Activated T-helper 1 cell treated with anti-CD3 and anti-CD28 coated beads, Interleukin-12 subunit alpha, Interleukin-12 subunit beta, Interleukin-2, Interleukin-4 antibody, amounts not matched to agents 30 ng/mL and 10 ng/mL and 1 ng/mL, durations not matched to agents 14 hours and 24 hours and 36 hours (primary cell): Measurements from ENCODE around the gene SEMA5A. TPM values are rescaled to one million over a fixed set of nuclear protein-coding genes. Genes with fewer than 3 reads are reported as not detected.

Experiments used
- DNase-seq: peaks from one replicate; pipeline ENCODE4 v3.0.0; 2021; ENCODE audit warnings: low spot score
- H3K27ac Mint-ChIP-seq: one replicate; pipeline ENCODE4 v1.8.0; 2021; ENCODE audit warnings: mild to moderate bottlenecking, mixed read lengths
- H3K27me3 Mint-ChIP-seq: one replicate; pipeline ENCODE4 v1.8.0; 2022; ENCODE audit warnings: mild to moderate bottlenecking, moderate library complexity, mixed read lengths; ENCODE audit not compliant: insufficient read depth
- H3K36me3 Mint-ChIP-seq: one replicate; pipeline ENCODE4 v1.8.0; 2021; ENCODE audit warnings: low read depth, mixed read lengths
- H3K4me1 Mint-ChIP-seq: one replicate; pipeline ENCODE4 v1.8.0; 2021; ENCODE audit warnings: low read depth, mixed read lengths
- H3K4me3 Mint-ChIP-seq: one replicate; pipeline ENCODE4 v1.8.0; 2021; ENCODE audit warnings: mild to moderate bottlenecking, moderate library complexity, mixed read lengths
- H3K9me3 Mint-ChIP-seq: one replicate; pipeline ENCODE4 v1.8.0; 2021; ENCODE audit warnings: mixed read lengths
- intact Hi-C: fragments of 100-400 bp; cut with micrococcal nuclease; formaldehyde crosslinking; loops from one replicate; pipeline ENCODE4 v1.15.1; 2024
- total RNA-seq: library from RNA; stranded (reverse); gene quantifications from 2 replicates; pipeline ENCODE4 v1.2.3, GENCODE V29; 2022

Gene SEMA5A
- total RNA-seq, 1 donor from 2014 or later = not detected

- intact Hi-C loops = no loop called here
- Mint-ChIP-seq H3K27ac (no peak overlapping the region), H3K4me1 (no peaks in the 10 kb centered on the region), H3K27me3 (no peaks in the 10 kb centered on the region), H3K9me3 (no peaks in the 10 kb centered on the region), H3K4me3 (no peak overlapping the region), H3K36me3 (no peaks in the 10 kb centered on the region)
- no peak for DNase-seq
Observed at GRCh38 chr5:9245071-9245470, 300.8 kb downstream of the SEMA5A start.

GRCh38 chr5:9244417-9244816 lies 301.5 kb downstream of the SEMA5A start:
- Mint-ChIP-seq H3K27ac (no peak overlapping the region), H3K36me3 (no peaks in the 10 kb centered on the region), H3K4me3 (no peak overlapping the region), H3K27me3 (no peaks in the 10 kb centered on the region), H3K4me1 (no peaks in the 10 kb centered on the region), H3K9me3 (no peaks in the 10 kb centered on the region)
- intact Hi-C loops = no loop called here
- DNase-seq = no peak

- Mint-ChIP-seq H3K9me3 (no peaks in the 10 kb centered on the region), H3K36me3 (no peaks in the 10 kb centered on the region), H3K4me1 (no peaks in the 10 kb centered on the region), H3K4me3 (no peak overlapping the region), H3K27me3 (no peaks in the 10 kb centered on the region), H3K27ac (no peak overlapping the region)
- intact Hi-C loops = no loop called here
- DNase-seq = no peak
Observed at GRCh38 chr5:9241479-9242305, 304.2 kb downstream of the SEMA5A start.

- DNase-seq = no peak
- no peaks in the 10 kb centered on the region for H3K4me1 Mint-ChIP-seq
- H3K36me3 Mint-ChIP-seq = no peaks in the 10 kb centered on the region
- H3K4me3 Mint-ChIP-seq = no peak overlapping the region
- H3K9me3 Mint-ChIP-seq = no peaks in the 10 kb centered on the region
- intact Hi-C loops = no loop called here
- no peaks in the 10 kb centered on the region for H3K27me3 Mint-ChIP-seq
- H3K27ac Mint-ChIP-seq = no peak overlapping the region
Observed at GRCh38 chr5:9240431-9240830, 305.4 kb downstream of the SEMA5A start.

- no peak overlapping the region for H3K27ac Mint-ChIP-seq
- no peaks in the 10 kb centered on the region for H3K27me3 Mint-ChIP-seq
- H3K9me3 Mint-ChIP-seq = no peaks in the 10 kb centered on the region
- H3K4me3 Mint-ChIP-seq = no peak overlapping the region
- DNase-seq = no peak
- no peaks in the 10 kb centered on the region for H3K36me3 Mint-ChIP-seq
- H3K4me1 Mint-ChIP-seq = no peaks in the 10 kb centered on the region
- intact Hi-C loops = no loop called here
Observed at GRCh38 chr5:9239626-9240025, 306.2 kb downstream of the SEMA5A start.

GRCh38 chr5:9239071-9239470 lies 306.8 kb downstream of the SEMA5A start:
- no peak overlapping the region for H3K4me3 Mint-ChIP-seq
- no peak for DNase-seq
- H3K4me1 Mint-ChIP-seq = no peaks in the 10 kb centered on the region
- H3K9me3 Mint-ChIP-seq = no peaks in the 10 kb centered on the region
- H3K27me3 Mint-ChIP-seq = no peaks in the 10 kb centered on the region
- H3K27ac Mint-ChIP-seq = no peak overlapping the region
- no peaks in the 10 kb centered on the region for H3K36me3 Mint-ChIP-seq
- intact Hi-C loops = no loop called here

GRCh38 chr5:9233712-9234111 lies 312.2 kb downstream of the SEMA5A start:
- intact Hi-C loops = no loop called here
- H3K9me3 Mint-ChIP-seq = no peaks in the 10 kb centered on the region
- H3K4me3 Mint-ChIP-seq = no peak overlapping the region
- DNase-seq = no peak
- no peaks in the 10 kb centered on the region for H3K27me3 Mint-ChIP-seq
- no peak overlapping the region for H3K27ac Mint-ChIP-seq
- H3K36me3 Mint-ChIP-seq = no peaks in the 10 kb centered on the region
- H3K4me1 Mint-ChIP-seq = no peaks in the 10 kb centered on the region

- DNase-seq = no peak
- H3K4me3 Mint-ChIP-seq = no peak overlapping the region
- no peaks in the 10 kb centered on the region for H3K4me1 Mint-ChIP-seq
- intact Hi-C loops = no loop called here
- peaks cover 3% of the 10 kb centered on the region for H3K9me3 Mint-ChIP-seq
- H3K36me3 Mint-ChIP-seq = no peaks in the 10 kb centered on the region
- no peaks in the 10 kb centered on the region for H3K27me3 Mint-ChIP-seq
- H3K27ac Mint-ChIP-seq = no peak overlapping the region
Observed at GRCh38 chr5:9233035-9233434, 312.8 kb downstream of the SEMA5A start.

- Mint-ChIP-seq H3K36me3 (no peaks in the 10 kb centered on the region), H3K27me3 (no peaks in the 10 kb centered on the region), H3K9me3 (peaks cover 5% of the 10 kb centered on the region), H3K4me3 (no peak overlapping the region), H3K4me1 (no peaks in the 10 kb centered on the region), H3K27ac (no peak overlapping the region)
- DNase-seq = no peak
- intact Hi-C loops = no loop called here
Observed at GRCh38 chr5:9231842-9232241, 314.0 kb downstream of the SEMA5A start.

- Mint-ChIP-seq H3K4me3 (no peak overlapping the region), H3K9me3 (peaks cover 5% of the 10 kb centered on the region), H3K27me3 (no peaks in the 10 kb centered on the region), H3K36me3 (no peaks in the 10 kb centered on the region), H3K4me1 (no peaks in the 10 kb centered on the region), H3K27ac (no peak overlapping the region)
- intact Hi-C loops = no loop called here
- no peak for DNase-seq
Observed at GRCh38 chr5:9230355-9230754, 315.5 kb downstream of the SEMA5A start.

- no peaks in the 10 kb centered on the region for H3K27me3 Mint-ChIP-seq
- no peaks in the 10 kb centered on the region for H3K36me3 Mint-ChIP-seq
- no peak for DNase-seq
- H3K4me3 Mint-ChIP-seq = no peak overlapping the region
- H3K27ac Mint-ChIP-seq = no peak overlapping the region
- no peaks in the 10 kb centered on the region for H3K4me1 Mint-ChIP-seq
- intact Hi-C loops = no loop called here
- H3K9me3 Mint-ChIP-seq = peaks cover 13% of the 10 kb centered on the region
Observed at GRCh38 chr5:9226016-9226536, 319.8 kb downstream of the SEMA5A start.

- no peaks in the 10 kb centered on the region for H3K4me1 Mint-ChIP-seq
- H3K27ac Mint-ChIP-seq = no peak overlapping the region
- H3K27me3 Mint-ChIP-seq = no peaks in the 10 kb centered on the region
- peaks cover 7% of the 10 kb centered on the region for H3K9me3 Mint-ChIP-seq
- no peak overlapping the region for H3K4me3 Mint-ChIP-seq
- no peaks in the 10 kb centered on the region for H3K36me3 Mint-ChIP-seq
- DNase-seq = no peak
- intact Hi-C loops = no loop called here
Observed at GRCh38 chr5:9222054-9222976, 323.6 kb downstream of the SEMA5A start.

- H3K27ac Mint-ChIP-seq = no peak overlapping the region
- no peak for DNase-seq
- H3K4me1 Mint-ChIP-seq = no peaks in the 10 kb centered on the region
- H3K27me3 Mint-ChIP-seq = no peaks in the 10 kb centered on the region
- intact Hi-C loops = no loop called here
- H3K4me3 Mint-ChIP-seq = no peak overlapping the region
- no peaks in the 10 kb centered on the region for H3K36me3 Mint-ChIP-seq
- no peaks in the 10 kb centered on the region for H3K9me3 Mint-ChIP-seq
Observed at GRCh38 chr5:9218358-9218757, 327.5 kb downstream of the SEMA5A start.
